NT2/D1 (cell line): ENCODE results near the gene TMEM154.

Experiments used
- SUZ12 ChIP-seq: IDR thresholded peaks from 2 replicates; pipeline ENCODE4 v1.6.1; 2011; ENCODE audit not compliant: insufficient read length, insufficient read depth; ENCODE audit errors: extremely low read depth
- YY1 ChIP-seq: IDR thresholded peaks from 2 replicates; pipeline ENCODE4 v1.6.1; 2011; ENCODE audit not compliant: insufficient read length, insufficient read depth
- ZNF274 ChIP-seq: IDR thresholded peaks from 2 replicates; pipeline ENCODE4 v1.6.1; 2011; ENCODE audit warnings: mild to moderate bottlenecking, low read depth, low read length

GRCh38 chr4:152605031-152605430 is 74.8 kb downstream of the TMEM154 start:
- TF ChIP-seq YY1: no peak
- no peak for TF ChIP-seq ZNF274
- TF ChIP-seq SUZ12: no peak
